Neural cell (in vitro differentiated cells): ENCODE data around the gene PLBD2. TPM values are rescaled to one million over a fixed set of nuclear protein-coding genes. Genes with fewer than 3 reads are reported as not detected.

ENCODE experiments used
- H2AFZ ChIP-seq: fragments of 200-600, 300-800 bp; sonication (generic), shearing (Covaris generic); 2 replicates; pipeline ENCODE4 v1.6.0; 2014; ENCODE audit warnings: low read depth, mild to moderate bottlenecking, antibody characterized with exemption, low read length, moderate library complexity
- H3F3A ChIP-seq: fragments of 200-600 bp; shearing (Covaris generic); 2 replicates; pipeline ENCODE4 v1.6.1; 2016; ENCODE audit warnings: mild to moderate bottlenecking, moderate library complexity, mixed read lengths, antibody characterized with exemption, low read length; ENCODE audit not compliant: insufficient read depth, poor library complexity, severe bottlenecking
- H3K27ac ChIP-seq: fragments of 200-600, 300-800 bp; sonication (generic), shearing (Covaris generic); 2 replicates; pipeline ENCODE4 v1.5.1; 2014; ENCODE audit warnings: mild to moderate bottlenecking, low read length, moderate library complexity
- H3K27me3 ChIP-seq: fragments of 300-800, 200-600 bp; sonication (generic), shearing (Covaris generic); 2 replicates; pipeline ENCODE4 v1.6.0; 2014; ENCODE audit warnings: mild to moderate bottlenecking, low read depth, low read length, moderate library complexity; ENCODE audit not compliant: insufficient read depth
- H3K36me3 ChIP-seq: fragments of 300-800, 200-600 bp; sonication (generic), shearing (Covaris generic); 2 replicates; pipeline ENCODE4 v1.5.1; 2014; ENCODE audit warnings: mild to moderate bottlenecking, antibody characterized with exemption, low read length, moderate library complexity; ENCODE audit not compliant: insufficient read depth
- H3K4me2 ChIP-seq: fragments of 300-800, 200-600 bp; sonication (generic), shearing (Covaris generic); 2 replicates; pipeline ENCODE4 v1.6.0; 2014; ENCODE audit warnings: mild to moderate bottlenecking, low read length
- H3K4me3 ChIP-seq: fragments of 300-800, 200-600 bp; sonication (generic), shearing (Covaris generic); 2 replicates; pipeline ENCODE4 v1.5.1; 2014; ENCODE audit warnings: mild to moderate bottlenecking, low read length, moderate library complexity
- H3K79me2 ChIP-seq: fragments of 200-600 bp; shearing (Covaris generic); replicated peaks from 2 replicates; pipeline ENCODE4 v1.6.0; 2014; ENCODE audit warnings: mild to moderate bottlenecking, low read length, moderate library complexity; ENCODE audit not compliant: insufficient read depth
- H3K9ac ChIP-seq: fragments of 300-800, 200-600 bp; sonication (generic), shearing (Covaris generic); 2 replicates; pipeline ENCODE4 v1.6.1; 2016; ENCODE audit warnings: mild to moderate bottlenecking, low read length, mixed read lengths
- H3K9me2 ChIP-seq: fragments of 200-600 bp; shearing (Covaris generic); 2 replicates; pipeline ENCODE4 v1.6.1; 2016; ENCODE audit warnings: mild to moderate bottlenecking, low read length, mixed read lengths; ENCODE audit not compliant: insufficient read depth
- H3K9me3 ChIP-seq: fragments of 200-600, 300-800 bp; sonication (generic), shearing (Covaris generic); 2 replicates; pipeline ENCODE4 v1.6.1; 2016; ENCODE audit warnings: mild to moderate bottlenecking, mixed run types, low read length, moderate library complexity, mixed read lengths
- H4K20me1 ChIP-seq: fragments of 200-600 bp; shearing (Covaris generic); 2 replicates; pipeline ENCODE4 v1.6.1; 2016; ENCODE audit warnings: mild to moderate bottlenecking, mixed run types; ENCODE audit not compliant: insufficient read depth
- EP300 ChIP-seq: fragments of 450-650 bp; conservative IDR thresholded peaks from 2 replicates; pipeline ENCODE4 v1.6.1; 2014; ENCODE audit warnings: antibody characterized with exemption, mild to moderate bottlenecking, moderate library complexity; ENCODE audit not compliant: poor library complexity, severe bottlenecking
- EZH2 ChIP-seq: fragments of 200-600, 300-800 bp; shearing (Covaris generic), sonication (generic); IDR thresholded peaks from 2 replicates; pipeline ENCODE4 v1.6.1; 2014; ENCODE audit warnings: antibody characterized with exemption, low read length, borderline replicate concordance, mild to moderate bottlenecking; ENCODE audit not compliant: insufficient read depth, poor library complexity, severe bottlenecking
- MXI1 ChIP-seq: fragments of 450-650 bp; conservative IDR thresholded peaks from 2 replicates; pipeline ENCODE4 v1.6.1; 2014; ENCODE audit warnings: antibody characterized with exemption, mild to moderate bottlenecking; ENCODE audit not compliant: poor library complexity, severe bottlenecking
- POLR2AphosphoS5 ChIP-seq: IDR thresholded peaks from 2 replicates; pipeline ENCODE4 v1.6.1; 2012
- RAD21 ChIP-seq: fragments of 450-650 bp; conservative IDR thresholded peaks from 2 replicates; pipeline ENCODE4 v1.6.1; 2014; ENCODE audit warnings: antibody characterized with exemption, mild to moderate bottlenecking, moderate library complexity
- SMC3 ChIP-seq: fragments of 450-650 bp; conservative IDR thresholded peaks from 2 replicates; pipeline ENCODE4 v1.6.1; 2014; ENCODE audit warnings: antibody characterized with exemption, mild to moderate bottlenecking, moderate library complexity; ENCODE audit not compliant: poor library complexity
- TAF1 ChIP-seq: IDR thresholded peaks from 2 replicates; pipeline ENCODE4 v1.6.1; 2012; ENCODE audit warnings: low read depth
- polyA plus RNA-seq: library from polyadenylated mRNA; depleted of rRNA; stranded (reverse); fragments of >200 nt; gene quantifications from 2 replicates; pipeline ENCODE4 v1.2.3, GENCODE V29; 2014
- TF ChIP-seq, protein P1 (sequence below): fragments of 450-650 bp; IDR thresholded peaks from 2 replicates; pipeline ENCODE4 v1.5.1; 2014; ENCODE audit warnings: antibody characterized with exemption, mild to moderate bottlenecking, moderate library complexity; ENCODE audit not compliant: poor library complexity, severe bottlenecking
- TF ChIP-seq, protein P2 (sequence below): IDR thresholded peaks from 2 replicates; pipeline ENCODE4 v1.6.1; 2012; ENCODE audit warnings: borderline replicate concordance

Gene PLBD2
- polyA plus RNA-seq, 1 donor from 2014 or later = 4.8 TPM

GRCh38 chr12:113413488-113413939 lies 55.1 kb downstream of the PLBD2 start:
- Histone ChIP-seq H3K27me3 (no peaks in the 10 kb centered on the region), H3K9ac (no peak overlapping the region), H3K9me3 (no peaks in the 10 kb centered on the region), H2AFZ (no peak overlapping the region), H3K4me2 (no peak overlapping the region), H3K4me3 (no peak overlapping the region), H4K20me1 (no peaks in the 10 kb centered on the region), H3K9me2 (no peaks in the 10 kb centered on the region), H3K36me3 (no peaks in the 10 kb centered on the region), H3F3A (no peaks in the 10 kb centered on the region), H3K27ac (no peak overlapping the region), H3K79me2 (no peaks in the 10 kb centered on the region)
- TF ChIP-seq MXI1 (no peak), RAD21 (no peak), EP300 (no peak), EZH2 (no peak), SMC3 (no peak)

- no peak overlapping the region for H3K9ac ChIP-seq
- H3K4me2 ChIP-seq = no peak overlapping the region
- H3F3A ChIP-seq = no peaks in the 10 kb centered on the region
- H3K4me3 ChIP-seq = no peak overlapping the region
- H4K20me1 ChIP-seq = no peaks in the 10 kb centered on the region
- H3K79me2 ChIP-seq = no peaks in the 10 kb centered on the region
- H3K27me3 ChIP-seq = no peaks in the 10 kb centered on the region
- no peak overlapping the region for H2AFZ ChIP-seq
- no peaks in the 10 kb centered on the region for H3K9me3 ChIP-seq
- H3K27ac ChIP-seq = no peak overlapping the region
- no peaks in the 10 kb centered on the region for H3K9me2 ChIP-seq
- TF ChIP-seq MXI1 (no peak), POLR2AphosphoS5 (no peak), EP300 (no peak), EZH2 (no peak), TAF1 (no peak), RAD21 (no peak), SMC3 (no peak)
- TF ChIP-seq, protein P1, sequence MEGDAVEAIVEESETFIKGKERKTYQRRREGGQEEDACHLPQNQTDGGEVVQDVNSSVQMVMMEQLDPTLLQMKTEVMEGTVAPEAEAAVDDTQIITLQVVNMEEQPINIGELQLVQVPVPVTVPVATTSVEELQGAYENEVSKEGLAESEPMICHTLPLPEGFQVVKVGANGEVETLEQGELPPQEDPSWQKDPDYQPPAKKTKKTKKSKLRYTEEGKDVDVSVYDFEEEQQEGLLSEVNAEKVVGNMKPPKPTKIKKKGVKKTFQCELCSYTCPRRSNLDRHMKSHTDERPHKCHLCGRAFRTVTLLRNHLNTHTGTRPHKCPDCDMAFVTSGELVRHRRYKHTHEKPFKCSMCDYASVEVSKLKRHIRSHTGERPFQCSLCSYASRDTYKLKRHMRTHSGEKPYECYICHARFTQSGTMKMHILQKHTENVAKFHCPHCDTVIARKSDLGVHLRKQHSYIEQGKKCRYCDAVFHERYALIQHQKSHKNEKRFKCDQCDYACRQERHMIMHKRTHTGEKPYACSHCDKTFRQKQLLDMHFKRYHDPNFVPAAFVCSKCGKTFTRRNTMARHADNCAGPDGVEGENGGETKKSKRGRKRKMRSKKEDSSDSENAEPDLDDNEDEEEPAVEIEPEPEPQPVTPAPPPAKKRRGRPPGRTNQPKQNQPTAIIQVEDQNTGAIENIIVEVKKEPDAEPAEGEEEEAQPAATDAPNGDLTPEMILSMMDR = no peak
- TF ChIP-seq, protein P2, sequence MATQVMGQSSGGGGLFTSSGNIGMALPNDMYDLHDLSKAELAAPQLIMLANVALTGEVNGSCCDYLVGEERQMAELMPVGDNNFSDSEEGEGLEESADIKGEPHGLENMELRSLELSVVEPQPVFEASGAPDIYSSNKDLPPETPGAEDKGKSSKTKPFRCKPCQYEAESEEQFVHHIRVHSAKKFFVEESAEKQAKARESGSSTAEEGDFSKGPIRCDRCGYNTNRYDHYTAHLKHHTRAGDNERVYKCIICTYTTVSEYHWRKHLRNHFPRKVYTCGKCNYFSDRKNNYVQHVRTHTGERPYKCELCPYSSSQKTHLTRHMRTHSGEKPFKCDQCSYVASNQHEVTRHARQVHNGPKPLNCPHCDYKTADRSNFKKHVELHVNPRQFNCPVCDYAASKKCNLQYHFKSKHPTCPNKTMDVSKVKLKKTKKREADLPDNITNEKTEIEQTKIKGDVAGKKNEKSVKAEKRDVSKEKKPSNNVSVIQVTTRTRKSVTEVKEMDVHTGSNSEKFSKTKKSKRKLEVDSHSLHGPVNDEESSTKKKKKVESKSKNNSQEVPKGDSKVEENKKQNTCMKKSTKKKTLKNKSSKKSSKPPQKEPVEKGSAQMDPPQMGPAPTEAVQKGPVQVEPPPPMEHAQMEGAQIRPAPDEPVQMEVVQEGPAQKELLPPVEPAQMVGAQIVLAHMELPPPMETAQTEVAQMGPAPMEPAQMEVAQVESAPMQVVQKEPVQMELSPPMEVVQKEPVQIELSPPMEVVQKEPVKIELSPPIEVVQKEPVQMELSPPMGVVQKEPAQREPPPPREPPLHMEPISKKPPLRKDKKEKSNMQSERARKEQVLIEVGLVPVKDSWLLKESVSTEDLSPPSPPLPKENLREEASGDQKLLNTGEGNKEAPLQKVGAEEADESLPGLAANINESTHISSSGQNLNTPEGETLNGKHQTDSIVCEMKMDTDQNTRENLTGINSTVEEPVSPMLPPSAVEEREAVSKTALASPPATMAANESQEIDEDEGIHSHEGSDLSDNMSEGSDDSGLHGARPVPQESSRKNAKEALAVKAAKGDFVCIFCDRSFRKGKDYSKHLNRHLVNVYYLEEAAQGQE = no peak
- no peaks in the 10 kb centered on the region for H3K36me3 ChIP-seq
Measured at GRCh38 chr12:113414519-113415038, 56.2 kb downstream of the PLBD2 start.
